Measurements from ENCODE around the gene CDKL1. TPM values are rescaled to one million over a fixed set of nuclear protein-coding genes. Genes with fewer than 3 reads are reported as not detected.

CDKL1 gene
- total RNA-seq, 1 donor from 2014 or later, result 20.7 TPM

DNA sequence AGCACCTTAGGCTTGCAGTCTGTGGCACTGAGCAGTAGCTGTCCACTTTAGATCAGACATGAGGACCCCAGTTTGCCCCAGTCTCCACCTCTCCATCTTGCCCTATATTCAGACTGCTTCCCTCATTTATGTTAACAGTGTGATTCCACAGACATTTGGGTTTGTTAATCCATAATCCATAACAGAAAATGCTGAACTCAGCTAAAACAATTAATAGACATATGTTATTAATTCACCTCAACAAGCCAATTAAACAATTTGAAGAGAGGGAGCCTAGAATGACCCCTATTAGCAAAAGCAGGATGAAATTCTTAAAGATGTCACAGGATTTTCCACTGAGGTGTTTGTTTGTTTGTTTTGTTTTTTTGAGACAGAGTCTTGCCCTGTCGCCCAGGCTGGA lies 9.1 kb downstream of the CDKL1 start:
- no peaks in the 10 kb centered on the region for H3K9me3 ChIP-seq
- H3K4me1 ChIP-seq, result peaks cover 8% of the 10 kb centered on the region
- intact Hi-C loops (cut with DNase I), result no loop called here
- H3K27me3 ChIP-seq, result no peaks in the 10 kb centered on the region
- TF ChIP-seq, protein P1, sequence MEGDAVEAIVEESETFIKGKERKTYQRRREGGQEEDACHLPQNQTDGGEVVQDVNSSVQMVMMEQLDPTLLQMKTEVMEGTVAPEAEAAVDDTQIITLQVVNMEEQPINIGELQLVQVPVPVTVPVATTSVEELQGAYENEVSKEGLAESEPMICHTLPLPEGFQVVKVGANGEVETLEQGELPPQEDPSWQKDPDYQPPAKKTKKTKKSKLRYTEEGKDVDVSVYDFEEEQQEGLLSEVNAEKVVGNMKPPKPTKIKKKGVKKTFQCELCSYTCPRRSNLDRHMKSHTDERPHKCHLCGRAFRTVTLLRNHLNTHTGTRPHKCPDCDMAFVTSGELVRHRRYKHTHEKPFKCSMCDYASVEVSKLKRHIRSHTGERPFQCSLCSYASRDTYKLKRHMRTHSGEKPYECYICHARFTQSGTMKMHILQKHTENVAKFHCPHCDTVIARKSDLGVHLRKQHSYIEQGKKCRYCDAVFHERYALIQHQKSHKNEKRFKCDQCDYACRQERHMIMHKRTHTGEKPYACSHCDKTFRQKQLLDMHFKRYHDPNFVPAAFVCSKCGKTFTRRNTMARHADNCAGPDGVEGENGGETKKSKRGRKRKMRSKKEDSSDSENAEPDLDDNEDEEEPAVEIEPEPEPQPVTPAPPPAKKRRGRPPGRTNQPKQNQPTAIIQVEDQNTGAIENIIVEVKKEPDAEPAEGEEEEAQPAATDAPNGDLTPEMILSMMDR (IDR thresholded peaks at IDR 0.05), result no peak
- no peak for ATAC-seq
- no peak for DNase-seq
- H3K27ac ChIP-seq, result no peak overlapping the region
- no peak overlapping the region for H3K4me3 ChIP-seq
- H3K36me3 ChIP-seq, result no peaks in the 10 kb centered on the region

DNA sequence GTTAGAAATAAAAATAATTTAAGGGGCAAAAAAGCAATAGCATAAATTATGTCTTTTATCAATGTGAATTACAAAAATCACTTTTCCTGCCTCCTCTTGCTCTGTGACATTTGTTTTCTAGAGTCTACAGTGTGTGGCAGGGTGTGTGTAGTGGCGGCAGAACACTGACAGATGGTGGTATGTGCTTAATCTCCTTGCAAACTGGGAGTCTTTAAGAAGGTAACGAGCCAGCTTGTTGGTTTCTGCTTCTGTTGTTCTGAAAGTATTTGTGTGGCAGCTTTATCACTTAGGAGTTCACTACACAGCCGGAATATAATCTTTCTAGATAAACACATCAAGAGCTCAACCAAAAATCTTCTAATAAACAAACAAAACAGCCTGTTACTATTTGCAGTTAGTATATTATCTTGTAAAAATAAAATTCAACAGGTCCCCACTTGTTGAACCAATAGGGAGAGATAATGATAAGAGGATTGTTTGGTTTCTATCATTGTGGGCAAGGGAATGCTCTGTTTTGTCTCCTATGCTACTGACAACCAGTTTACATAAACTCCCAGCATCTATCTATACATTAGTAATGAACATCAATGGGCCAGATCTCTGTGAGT lies 13.0 kb downstream of the CDKL1 start:
- DNase-seq, result no peak
- intact Hi-C loops (cut with DNase I), result no loop called here
- H3K36me3 ChIP-seq, result no peaks in the 10 kb centered on the region
- H3K27ac ChIP-seq, result no peak overlapping the region
- no peak overlapping the region for H3K4me3 ChIP-seq
- TF ChIP-seq, protein P1 (IDR thresholded peaks at IDR 0.05), result no peak
- H3K9me3 ChIP-seq, result no peaks in the 10 kb centered on the region
- peak; percentile 39 for ATAC-seq
- no peaks in the 10 kb centered on the region for H3K27me3 ChIP-seq
- peaks cover 7% of the 10 kb centered on the region for H3K4me1 ChIP-seq

GRCh38 chr14:50381823-50382287 lies 14.8 kb downstream of the CDKL1 start:
- Histone ChIP-seq H3K36me3 (no peaks in the 10 kb centered on the region), H3K27ac (no peak overlapping the region), H3K4me3 (no peak overlapping the region), H3K9me3 (no peaks in the 10 kb centered on the region), H3K27me3 (no peaks in the 10 kb centered on the region), H3K4me1 (no peaks in the 10 kb centered on the region)
- TF ChIP-seq, protein P1 (IDR thresholded peaks at IDR 0.05), result no peak
- DNase-seq, result no peak
- no peak for ATAC-seq
- intact Hi-C loops (cut with DNase I), result no loop called here

- TF ChIP-seq, protein P1 (IDR thresholded peaks at IDR 0.05), result no peak
- H3K36me3 ChIP-seq, result no peaks in the 10 kb centered on the region
- H3K27me3 ChIP-seq, result no peaks in the 10 kb centered on the region
- ATAC-seq, result no peak
- H3K4me3 ChIP-seq, result no peak overlapping the region
- intact Hi-C loops (cut with DNase I), result no loop called here
- no peak overlapping the region for H3K27ac ChIP-seq
- H3K9me3 ChIP-seq, result no peaks in the 10 kb centered on the region
- H3K4me1 ChIP-seq, result no peaks in the 10 kb centered on the region
- no peak for DNase-seq
Measured at GRCh38 chr14:50381008-50381407, 15.7 kb downstream of the CDKL1 start.

DNA sequence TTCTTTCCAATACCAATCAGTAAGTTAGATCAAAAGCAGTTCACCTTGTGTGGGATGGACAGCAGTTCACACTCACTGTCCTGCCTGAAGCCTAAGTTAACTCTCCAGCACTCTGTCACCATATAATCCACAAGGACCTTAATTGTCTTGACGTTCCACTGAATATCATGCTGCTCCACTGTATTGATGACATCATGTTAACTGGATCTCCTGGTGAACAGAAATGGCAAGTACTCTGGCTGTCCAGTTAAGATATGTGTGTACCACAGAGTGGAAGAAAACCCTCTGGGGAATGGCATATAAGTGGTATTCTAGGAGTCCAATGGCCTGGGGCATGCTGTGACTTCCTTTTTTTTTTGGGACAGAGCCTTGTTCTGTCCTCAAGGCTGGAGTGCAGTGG lies 16.2 kb downstream of the CDKL1 start:
- no peaks in the 10 kb centered on the region for H3K27me3 ChIP-seq
- H3K27ac ChIP-seq, result no peak overlapping the region
- TF ChIP-seq, protein P1 (IDR thresholded peaks at IDR 0.05), result no peak
- ATAC-seq (no peak), DNase-seq (no peak)
- H3K9me3 ChIP-seq, result no peaks in the 10 kb centered on the region
- H3K36me3 ChIP-seq, result no peaks in the 10 kb centered on the region
- H3K4me3 ChIP-seq, result no peak overlapping the region
- H3K4me1 ChIP-seq, result no peaks in the 10 kb centered on the region
- intact Hi-C loops (cut with DNase I), result no loop called here

DNA sequence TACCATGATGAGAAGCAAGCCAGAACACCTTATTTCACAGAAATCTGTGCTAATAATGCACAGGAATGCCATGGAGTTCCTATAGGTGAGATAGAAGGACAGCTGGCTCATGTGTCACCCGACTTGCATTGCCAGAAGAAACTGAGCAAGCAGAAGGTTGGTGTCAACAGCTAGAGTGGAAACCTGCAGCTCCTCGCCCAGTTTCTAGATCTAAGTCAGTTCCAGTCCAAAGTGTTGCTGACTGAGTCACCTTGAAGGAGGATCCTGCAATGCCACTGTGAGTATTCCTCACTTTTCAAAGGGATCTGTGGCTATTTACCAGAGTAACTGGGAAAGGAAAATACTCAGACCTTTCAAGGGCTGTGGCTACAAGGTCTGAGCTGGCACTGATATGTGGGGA lies 17.1 kb downstream of the CDKL1 start:
- Histone ChIP-seq H3K36me3 (no peaks in the 10 kb centered on the region), H3K4me3 (no peak overlapping the region), H3K27me3 (no peaks in the 10 kb centered on the region), H3K4me1 (no peaks in the 10 kb centered on the region), H3K27ac (no peak overlapping the region), H3K9me3 (no peaks in the 10 kb centered on the region)
- intact Hi-C loops (cut with DNase I), result no loop called here
- TF ChIP-seq, protein P1 (IDR thresholded peaks at IDR 0.05), result no peak
- ATAC-seq, result no peak
- no peak for DNase-seq
